B cell (primary cell): ENCODE data around the gene GLIS2. TPM values are rescaled to one million over a fixed set of nuclear protein-coding genes. Genes with fewer than 3 reads are reported as not detected.

Experiments
- ATAC-seq: fragments of 200-7000 bp; cut with Tn5 transposase; one replicate; pipeline ENCODE4 v1.10.0; 2021; ENCODE audit warnings: low read depth, mild to moderate bottlenecking, moderate number of reproducible peaks, moderate library complexity
- CTCF ChIA-PET: fragments of 350-600 bp; sonication (Branson Sonifier 250); formaldehyde crosslinking; loops from one replicate; lab custom pipeline; 2021; ENCODE audit warnings: antibody characterized with exemption, inconsistent platforms; lab: Charles Lee
- POLR2A ChIA-PET: fragments of 350-600 bp; sonication (Branson Sonifier 250); formaldehyde crosslinking; loops from one replicate; lab custom pipeline; 2021; ENCODE audit warnings: antibody characterized with exemption; lab: Charles Lee
- DNase-seq: peaks from one replicate; pipeline ENCODE4 v3.0.0; 2013
- H2AFZ ChIP-seq: 2 replicates; pipeline ENCODE4 v1.6.1; 2012; ENCODE audit warnings: mild to moderate bottlenecking, low read depth, low read length; ENCODE audit not compliant: insufficient read depth, poor library complexity, severe bottlenecking
- H3K27ac ChIP-seq, 2 donors: 1 replicate in 1 of 2; 2 replicates in 1 of 2; pipeline ENCODE4 v1.5.1; 2012 to 2013; ENCODE audit warnings: low read length in 2 of 2, mild to moderate bottlenecking in 2 of 2, moderate library complexity in 1 of 2
- H3K27me3 ChIP-seq, 4 experiments: fragments of 200-600 bp in 1 of 4; sonication (generic) in 1 of 4; replicated peaks in 1 of 4; 1 replicate in 2 of 4; 2 replicates in 2 of 4; pipeline versions ENCODE4 v1.6.1 to v1.7.0; 2013 to 2016; ENCODE audit warnings: low read length in 3 of 4, mild to moderate bottlenecking in 2 of 4, mixed read lengths in 1 of 4, moderate library complexity in 1 of 4; ENCODE audit not compliant: insufficient read depth in 4 of 4, control insufficient read depth in 3 of 4; ENCODE audit errors: control extremely low read depth in 1 of 4
- H3K36me3 ChIP-seq, 2 experiments: replicated peaks in 1 of 2; 1 replicate in 1 of 2; 2 replicates in 1 of 2; pipeline versions ENCODE4 v1.6.1 to v1.7.1; 2013; ENCODE audit warnings: low read length in 1 of 2; ENCODE audit not compliant: insufficient read depth in 2 of 2, control insufficient read depth in 1 of 2; ENCODE audit errors: control extremely low read depth in 1 of 2, extremely low read depth in 1 of 2
- H3K4me1 ChIP-seq, 2 donors: fragments of 200-600 bp in 1 of 2; sonication (generic) in 1 of 2; 1 replicate in 1 of 2; 2 replicates in 1 of 2; pipeline versions ENCODE4 v1.5.1 to v1.6.1; 2013 to 2017; ENCODE audit warnings: low read length in 2 of 2; ENCODE audit not compliant: control insufficient read depth in 2 of 2, insufficient read depth in 2 of 2
- H3K4me2 ChIP-seq: replicated peaks from 2 replicates; pipeline ENCODE3; 2012; ENCODE audit warnings: mild to moderate bottlenecking, low read depth, low read length; ENCODE audit not compliant: poor library complexity, severe bottlenecking
- H3K4me3 ChIP-seq, 5 experiments: fragments of 200-600 bp in 1 of 5; sonication (generic) in 1 of 5; 1 replicate in 3 of 5; 2 replicates in 2 of 5; pipeline versions ENCODE4 v1.5.1 to v1.7.0; 2011 to 2016; ENCODE audit warnings: low read length in 4 of 5, mild to moderate bottlenecking in 4 of 5, low read depth in 2 of 5, control low read depth in 1 of 5, moderate library complexity in 1 of 5; ENCODE audit not compliant: insufficient read depth in 1 of 5; ENCODE audit errors: control extremely low read depth in 1 of 5, extremely low read depth in 1 of 5
- H3K79me2 ChIP-seq: fragments of 200-600 bp; sonication (generic); one replicate; pipeline ENCODE4 v1.6.0; 2016; ENCODE audit warnings: low read length; ENCODE audit not compliant: control insufficient read depth, insufficient read depth
- H3K9ac ChIP-seq: fragments of 200-600 bp; sonication (generic); 2 replicates; pipeline ENCODE4 v1.6.1; 2017; ENCODE audit warnings: mild to moderate bottlenecking, low read length, moderate library complexity
- H3K9me3 ChIP-seq, 3 donors: one replicate each; pipeline versions ENCODE4 v1.6.1 to v1.7.1; 2013; ENCODE audit warnings: low read length in 2 of 3; ENCODE audit not compliant: control insufficient read depth in 2 of 3, insufficient read depth in 1 of 3; ENCODE audit errors: control extremely low read depth in 1 of 3
- H4K20me1 ChIP-seq: 2 replicates; pipeline ENCODE4 v1.6.0; 2012; ENCODE audit warnings: mild to moderate bottlenecking, low read length; ENCODE audit not compliant: insufficient read depth, control insufficient read depth, poor library complexity, severe bottlenecking
- H3K27ac Mint-ChIP-seq: one replicate; pipeline ENCODE4 v1.8.0; 2021; ENCODE audit warnings: mixed read lengths
- H3K27me3 Mint-ChIP-seq: one replicate; pipeline ENCODE4 v1.8.0; 2021; ENCODE audit warnings: mixed read lengths
- H3K4me1 Mint-ChIP-seq: one replicate; pipeline ENCODE4 v1.8.0; 2021; ENCODE audit warnings: mixed read lengths
- H3K4me3 Mint-ChIP-seq: one replicate; pipeline ENCODE4 v1.8.0; 2021; ENCODE audit warnings: mixed read lengths
- H3K9me3 Mint-ChIP-seq: one replicate; pipeline ENCODE4 v1.8.0; 2022; ENCODE audit warnings: mixed read lengths; ENCODE audit not compliant: insufficient read depth
- CTCF ChIP-seq: fragments of 200-600 bp; IDR thresholded peaks from one replicate; pipeline ENCODE4 v1.8.0; 2022; ENCODE audit warnings: antibody characterized with exemption, mild to moderate bottlenecking
- EZH2 ChIP-seq: IDR thresholded peaks from 2 replicates; pipeline ENCODE4 v1.6.1; 2012; ENCODE audit warnings: borderline replicate concordance, low read depth, mild to moderate bottlenecking, moderate library complexity, low read length; ENCODE audit not compliant: insufficient read depth, poor library complexity, severe bottlenecking
- WGBS: methylation state at CpG from one replicate; pipeline ENCODE4 v1.1.5; 2013; ENCODE audit warnings: missing lambda C conversion rate; ENCODE audit not compliant: insufficient coverage; 5-methylcytosine and 5-hydroxymethylcytosine counted together
- intact Hi-C: fragments of 100-400 bp; cut with micrococcal nuclease; formaldehyde crosslinking; loops from one replicate; pipeline ENCODE4 v1.10.0; 2022
- polyA plus RNA-seq: library from polyadenylated mRNA; depleted of rRNA; stranded (reverse); fragments of >200 nt; gene quantifications from 2 replicates; pipeline ENCODE4 v1.2.3, GENCODE V29; 2012
- total RNA-seq, 2 donors: library from RNA; stranded (reverse); fragments of 120-200 nt in 1 of 2; gene quantifications; 1 replicate in 1 of 2; 2 replicates in 1 of 2; pipeline versions ENCODE4 v1.2.3 to v1.2.4, GENCODE V29; 2013 to 2022

GLIS2 gene
- total and polyA plus RNA-seq, 2 donors (not counting 1 experiment from before 2014, with no cell fraction given): not detected

GRCh38 chr16:4381935-4382794 lies 66.3 kb downstream of the GLIS2 start:
- no peak overlapping the region for H3K27ac ChIP-seq
- no peak for DNase-seq
- ATAC-seq: no peak
- ChIA-PET CTCF (no interaction called here), POLR2A (no interaction called here)
- H3K9ac ChIP-seq: no peak overlapping the region
- no peaks in the 10 kb centered on the region for H3K27me3 Mint-ChIP-seq
- H3K9me3 Mint-ChIP-seq: no peaks in the 10 kb centered on the region
- H3K36me3 ChIP-seq: peaks cover 0 to 56% of the 10 kb centered on the region in 2 experiments
- TF ChIP-seq CTCF (no peak), EZH2 (no peak)
- H3K9me3 ChIP-seq: no peaks in the 10 kb centered on the region
- peaks cover 2% of the 10 kb centered on the region for H3K4me1 Mint-ChIP-seq
- no peak overlapping the region for H2AFZ ChIP-seq
- H3K79me2 ChIP-seq: peaks cover 34% of the 10 kb centered on the region
- H3K27me3 ChIP-seq: no peaks in the 10 kb centered on the region
- H3K4me3 Mint-ChIP-seq: no peak overlapping the region
- H3K4me2 ChIP-seq: no peak overlapping the region
- peaks cover 98% of the 10 kb centered on the region for H4K20me1 ChIP-seq
- intact Hi-C loops: no loop called here
- H3K4me1 ChIP-seq: no peaks in the 10 kb centered on the region
- WGBS: 98% methylated on average over 55 of the region's 55 CpGs
- no peak overlapping the region for H3K27ac Mint-ChIP-seq
- no peak overlapping the region for H3K4me3 ChIP-seq

GRCh38 chr16:4382795-4383357 lies 67.0 kb downstream of the GLIS2 start:
- H3K9me3 ChIP-seq: no peaks in the 10 kb centered on the region
- H3K4me3 Mint-ChIP-seq: no peak overlapping the region
- H3K27me3 Mint-ChIP-seq: no peaks in the 10 kb centered on the region
- no peaks in the 10 kb centered on the region for H3K4me1 ChIP-seq
- peaks cover 98% of the 10 kb centered on the region for H4K20me1 ChIP-seq
- H3K4me2 ChIP-seq: no peak overlapping the region
- peaks cover 37% of the 10 kb centered on the region for H3K79me2 ChIP-seq
- no peaks in the 10 kb centered on the region for H3K9me3 Mint-ChIP-seq
- H3K4me1 Mint-ChIP-seq: peaks cover under 1% of the 10 kb centered on the region
- ATAC-seq (no peak), DNase-seq (no peak)
- no peak overlapping the region for H2AFZ ChIP-seq
- TF ChIP-seq CTCF (no peak), EZH2 (no peak)
- H3K27ac Mint-ChIP-seq: no peak overlapping the region
- WGBS: 97% methylated on average over 17 of the region's 21 CpGs
- no peaks in the 10 kb centered on the region for H3K27me3 ChIP-seq
- ChIA-PET CTCF (no interaction called here), POLR2A (no interaction called here)
- H3K36me3 ChIP-seq: peaks cover 0 to 63% of the 10 kb centered on the region in 2 experiments
- H3K4me3 ChIP-seq: no peak overlapping the region
- H3K9ac ChIP-seq: no peak overlapping the region
- H3K27ac ChIP-seq: no peak overlapping the region
- intact Hi-C loops: no loop called here
